Ramos (cell line): Measurements from ENCODE around the gene GLT1D1.
"Not testable (repeated sequence)": the region's sequence is repeated elsewhere in the genome, so short reads cannot be mapped to it uniquely, and the experiment has no call there.

Experiments used
- in situ Hi-C: fragments of 300-500 bp; cut with MboI; formaldehyde crosslinking; loops from one replicate; pipeline ENCODE4 v1.14.3; 2022; ENCODE audit warnings: low sequenced_read_pairs; ENCODE audit not compliant: unreplicated experiment

The GLT1D1 gene

GRCh38 chr12:128819293-128820144 lies 33.8 kb upstream of the GLT1D1 start:
- in situ Hi-C loops: no loop called here

- in situ Hi-C loops: no loop called here
Observed at GRCh38 chr12:128820253-128820652, 33.0 kb upstream of the GLT1D1 start.

GRCh38 chr12:128820723-128821432 lies 32.4 kb upstream of the GLT1D1 start:
- in situ Hi-C loops: no loop called here

- in situ Hi-C loops: no loop called here
Observed at GRCh38 chr12:128823216-128823915, 29.9 kb upstream of the GLT1D1 start.

GRCh38 chr12:128823916-128824839 lies 29.1 kb upstream of the GLT1D1 start, which contains the start of gene SLC15A4:
TSS of gene SLC15A4 (minus strand) at chr12:128823958. CDS start at chr12:128823943, 15 bp downstream.
- in situ Hi-C loops: no loop called here

GRCh38 chr12:128825835-128826234 lies 27.4 kb upstream of the GLT1D1 start:
- in situ Hi-C loops: no loop called here

- in situ Hi-C loops: no loop called here
Observed at GRCh38 chr12:128827724-128828123, 25.6 kb upstream of the GLT1D1 start.

GRCh38 chr12:128829861-128830504 lies 23.3 kb upstream of the GLT1D1 start:
- in situ Hi-C loops: no loop called here

- in situ Hi-C loops: no loop called here
Observed at GRCh38 chr12:128830505-128830893, 22.8 kb upstream of the GLT1D1 start.

- in situ Hi-C loops: no loop called here
Observed at GRCh38 chr12:128833418-128833817, 19.9 kb upstream of the GLT1D1 start.

GRCh38 chr12:128839885-128840284 lies 13.4 kb upstream of the GLT1D1 start:
- in situ Hi-C loops: not testable (repeated sequence)

GRCh38 chr12:128840862-128841468 lies 12.3 kb upstream of the GLT1D1 start:
- in situ Hi-C loops: no loop called here

- in situ Hi-C loops: no loop called here
Observed at GRCh38 chr12:128842579-128842978, 10.7 kb upstream of the GLT1D1 start.

- in situ Hi-C loops: no loop called here
Observed at GRCh38 chr12:128843538-128843937, 9.7 kb upstream of the GLT1D1 start.

GRCh38 chr12:128844031-128844635 lies 9.1 kb upstream of the GLT1D1 start:
- in situ Hi-C loops: no loop called here

- in situ Hi-C loops: not testable (repeated sequence)
Observed at GRCh38 chr12:128846671-128847070, 6.6 kb upstream of the GLT1D1 start.

- in situ Hi-C loops: no loop called here
Observed at GRCh38 chr12:128848371-128848770, 4.9 kb upstream of the GLT1D1 start.

GRCh38 chr12:128849806-128850205 lies 3.5 kb upstream of the GLT1D1 start:
- in situ Hi-C loops: not testable (repeated sequence)
